SK-N-SH (cell line): ENCODE results near the gene CX3CR1. TPM values are rescaled to one million over a fixed set of nuclear protein-coding genes. Genes with fewer than 3 reads are reported as not detected.
"Not testable (repeated sequence)": the region's sequence is repeated elsewhere in the genome, so short reads cannot be mapped to it uniquely, and the experiment has no call there.

Experiments used
- CTCF ChIA-PET: fragments of 300-600, 350-600 bp; formaldehyde crosslinking; extraction: SDS; loops from one replicate; lab custom pipeline; 2021; lab: Yijun Ruan, JAX
- POLR2A ChIA-PET: fragments of 350-600 bp; sonication (Branson Sonifier 250); formaldehyde crosslinking; extraction: SDS; loops from one replicate; lab custom pipeline; 2020; ENCODE audit warnings: antibody characterized with exemption, inconsistent platforms; lab: Yijun Ruan, JAX
- DNase-seq: peaks from one replicate; pipeline ENCODE4 v3.0.0; 2012
- H2AFZ ChIP-seq: fragments of 200-600 bp; sonication (generic); 2 replicates; pipeline ENCODE4 v1.8.1; 2016; ENCODE audit warnings: antibody characterized with exemption, mild to moderate bottlenecking, low read depth
- H3F3A ChIP-seq: fragments of 200-600 bp; sonication (generic); replicated peaks from 2 replicates; pipeline ENCODE3; 2016; ENCODE audit warnings: antibody characterized with exemption, mild to moderate bottlenecking; ENCODE audit not compliant: insufficient read depth
- H3K27ac ChIP-seq, 2 experiments: fragments of 200-500 bp in 1 of 2; fragments of 200-600 bp in 1 of 2; sonication (Bioruptor generic) in 1 of 2; sonication (generic), shearing (Covaris generic) in 1 of 2; 2 replicates each; pipeline versions ENCODE4 v1.5.1 to v1.6.1; 2014 to 2016; ENCODE audit warnings: low read depth in 2 of 2, inconsistent platforms in 1 of 2, low read length in 1 of 2, mild to moderate bottlenecking in 1 of 2, mixed read lengths in 1 of 2
- H3K27me3 ChIP-seq: fragments of 200-600 bp; sonication (generic), shearing (Covaris generic); 2 replicates; pipeline ENCODE4 v1.6.1; 2016; ENCODE audit warnings: mixed run types; ENCODE audit not compliant: insufficient read depth
- H3K36me3 ChIP-seq, 2 experiments: fragments of 200-500 bp in 1 of 2; fragments of 200-600 bp in 1 of 2; sonication (Bioruptor generic) in 1 of 2; sonication (generic) in 1 of 2; replicated peaks in 1 of 2; 2 replicates each; pipeline versions ENCODE3 to v1.5.1; 2014 to 2016; ENCODE audit warnings: low read length in 1 of 2, mild to moderate bottlenecking in 1 of 2; ENCODE audit not compliant: insufficient read depth in 2 of 2, control insufficient read depth in 1 of 2
- H3K4me1 ChIP-seq, 2 experiments: fragments of 200-500 bp in 1 of 2; fragments of 200-600 bp in 1 of 2; sonication (Bioruptor generic) in 1 of 2; sonication (generic), shearing (Covaris generic) in 1 of 2; 2 replicates each; pipeline versions ENCODE4 v1.5.1 to v1.6.1; 2014 to 2016; ENCODE audit warnings: low read depth in 1 of 2, low read length in 1 of 2, mixed run types in 1 of 2; ENCODE audit not compliant: insufficient read depth in 2 of 2, control insufficient read depth in 1 of 2
- H3K4me2 ChIP-seq: fragments of 200-600 bp; sonication (generic), shearing (Covaris generic); 2 replicates; pipeline ENCODE4 v1.6.1; 2017; ENCODE audit warnings: mixed run types
- H3K4me3 ChIP-seq, 2 experiments: fragments of 200-500 bp in 1 of 2; fragments of 200-600 bp in 1 of 2; sonication (Bioruptor generic) in 1 of 2; sonication (generic), shearing (Covaris generic) in 1 of 2; 2 replicates each; pipeline versions ENCODE4 v1.5.1 to v1.8.1; 2014 to 2016; ENCODE audit warnings: low read depth in 2 of 2, inconsistent platforms in 1 of 2, low read length in 1 of 2, mild to moderate bottlenecking in 1 of 2, mixed read lengths in 1 of 2, moderate library complexity in 1 of 2
- H3K79me2 ChIP-seq: fragments of 200-600 bp; sonication (generic); 2 replicates; pipeline ENCODE4 v1.8.1; 2017; ENCODE audit warnings: mild to moderate bottlenecking; ENCODE audit not compliant: insufficient read depth
- H3K9ac ChIP-seq: fragments of 200-600 bp; sonication (generic); 2 replicates; pipeline ENCODE4 v1.6.1; 2017; ENCODE audit warnings: mixed run types
- H3K9me2 ChIP-seq: fragments of 200-600 bp; sonication (generic); 2 replicates; pipeline ENCODE4 v1.6.1; 2017; ENCODE audit warnings: mixed run types
- H3K9me3 ChIP-seq: fragments of 200-600 bp; sonication (generic); 2 replicates; pipeline ENCODE4 v1.6.1; 2017; ENCODE audit warnings: mixed run types, mild to moderate bottlenecking, moderate library complexity
- H4K20me1 ChIP-seq: fragments of 200-600 bp; sonication (generic); 2 replicates; pipeline ENCODE4 v1.6.1; 2017; ENCODE audit warnings: mild to moderate bottlenecking, mixed run types; ENCODE audit not compliant: insufficient read depth
- CHD2 ChIP-seq: fragments of 150-350 bp; IDR thresholded peaks from 2 replicates; pipeline ENCODE4 v1.6.1; 2018; ENCODE audit warnings: low read length; ENCODE audit not compliant: partially characterized antibody
- EP300 ChIP-seq, 2 experiments: IDR thresholded peaks; 2 replicates each; pipeline versions ENCODE4 v1.4.0 to v1.6.1; 2012; ENCODE audit warnings: borderline replicate concordance in 1 of 2, low read depth in 1 of 2, low read length in 1 of 2
- FOSL2 ChIP-seq: IDR thresholded peaks from 2 replicates; pipeline ENCODE4 v1.4.0; 2012; ENCODE audit warnings: low read depth, mild to moderate bottlenecking, moderate library complexity, borderline replicate concordance
- GABPA ChIP-seq: IDR thresholded peaks from 2 replicates; pipeline ENCODE4 v1.4.0; 2012; ENCODE audit warnings: low read depth, mild to moderate bottlenecking
- GATA2 ChIP-seq: sonication (generic); formaldehyde crosslinking; IDR thresholded peaks from 2 replicates; pipeline ENCODE4 v1.5.0; 2020; ENCODE audit warnings: mild to moderate bottlenecking, missing genetic modification reagents
- JUND ChIP-seq: IDR thresholded peaks from 2 replicates; pipeline ENCODE4 v1.4.0; 2012
- MEF2A ChIP-seq: IDR thresholded peaks from 2 replicates; pipeline ENCODE4 v1.4.0; 2012; ENCODE audit warnings: low read depth, borderline replicate concordance
- NFIC ChIP-seq: IDR thresholded peaks from 2 replicates; pipeline ENCODE4 v1.4.0; 2012; ENCODE audit warnings: borderline replicate concordance
- RAD21 ChIP-seq: IDR thresholded peaks from 2 replicates; pipeline ENCODE4 v1.6.1; 2012; ENCODE audit warnings: mild to moderate bottlenecking, low read length
- RXRA ChIP-seq: IDR thresholded peaks from 2 replicates; pipeline ENCODE4 v1.4.0; 2012; ENCODE audit warnings: low read depth, mild to moderate bottlenecking, borderline replicate concordance
- SIN3A ChIP-seq: IDR thresholded peaks from 2 replicates; pipeline ENCODE4 v1.6.1; 2012; ENCODE audit warnings: low read depth, mild to moderate bottlenecking, low read length, moderate library complexity, borderline replicate concordance
- TAF1 ChIP-seq: IDR thresholded peaks from 2 replicates; pipeline ENCODE4 v1.6.1; 2012; ENCODE audit warnings: low read depth, mild to moderate bottlenecking, low read length, moderate library complexity, borderline replicate concordance
- TCF12 ChIP-seq: IDR thresholded peaks from 2 replicates; pipeline ENCODE4 v1.4.0; 2012
- USF1 ChIP-seq: IDR thresholded peaks from 2 replicates; pipeline ENCODE4 v1.4.0; 2012; ENCODE audit warnings: low read depth, borderline replicate concordance
- WGBS: methylation state at CpG from one replicate; pipeline ENCODE4 v1.1.6; 2017; ENCODE audit warnings: low lambda C conversion rate; 5-methylcytosine and 5-hydroxymethylcytosine counted together
- polyA plus RNA-seq, 3 experiments: library from polyadenylated mRNA; depleted of rRNA; stranded (reverse); fragments of >200 nt; gene quantifications; 2 replicates each; pipeline ENCODE4 v1.2.3, GENCODE V29; 2012
- TF ChIP-seq, protein P1 (sequence below): fragments of 150-350 bp; IDR thresholded peaks from 2 replicates; pipeline ENCODE4 v1.6.1; 2017; ENCODE audit warnings: antibody characterized with exemption, low read length, low read depth, borderline replicate concordance
- TF ChIP-seq, protein P2 (sequence below): IDR thresholded peaks from 2 replicates; pipeline ENCODE4 v1.6.1; 2012; ENCODE audit warnings: mild to moderate bottlenecking, low read depth, low read length, moderate library complexity
- TF ChIP-seq, protein P3 (sequence below): IDR thresholded peaks from 2 replicates; pipeline ENCODE4 v1.4.0; 2012; ENCODE audit warnings: low read depth, borderline replicate concordance
- TF ChIP-seq, protein P4 (sequence below): IDR thresholded peaks from 2 replicates; pipeline ENCODE4 v1.4.0; 2012; ENCODE audit warnings: low read depth

Gene CX3CR1
- polyA plus RNA-seq, 1 of the 3 experiments (the other 2 are of a cell fraction): not detected

DNA sequence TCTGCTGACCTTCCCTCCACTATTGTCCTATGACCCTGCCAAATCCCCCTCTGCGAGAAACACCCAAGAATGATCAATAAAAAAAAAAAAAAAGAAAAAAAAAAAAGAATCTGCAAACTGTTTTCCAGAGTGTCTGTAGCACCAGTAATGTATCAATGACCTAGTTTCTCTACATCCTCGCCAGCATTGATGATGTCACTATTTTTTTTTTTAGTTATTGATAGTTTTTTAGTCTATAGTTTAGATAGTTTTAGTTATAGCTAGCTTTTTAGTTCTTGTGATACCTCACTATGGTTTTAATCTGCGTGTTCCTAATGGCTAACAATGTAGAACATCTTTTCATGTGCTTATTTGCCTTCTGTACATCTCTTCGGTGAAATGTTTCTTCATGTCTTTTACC is 51.3 kb downstream of the CX3CR1 start:
- ChIA-PET CTCF (interaction anchor here (0.7 to 1.1 kb wide), 3 partner anchors 21 to 60 kb away, joined by 3 to 4 read pairs (median 3); no protein-coding TSS in a partner anchor), POLR2A (no interaction called here)
- Histone ChIP-seq H3K4me3 (no peak overlapping the region), H3K27me3 (peaks cover 15% of the 10 kb centered on the region; the same call in 1 of the 2 replicates), H3K36me3 (no peaks in the 10 kb centered on the region), H3K4me2 (no peak overlapping the region), H4K20me1 (no peaks in the 10 kb centered on the region), H3K9me2 (no peaks in the 10 kb centered on the region), H3K9ac (no peak overlapping the region), H3K79me2 (no peaks in the 10 kb centered on the region), H3K4me1 (no peaks in the 10 kb centered on the region; a peak in 1 of 4 replicates), H3K27ac (no peak overlapping the region), H3F3A (no peaks in the 10 kb centered on the region), H2AFZ (no peak overlapping the region), H3K9me3 (no peaks in the 10 kb centered on the region)
- no peak for DNase-seq
- no peak for TF ChIP-seq EP300 (IDR thresholded peaks at IDR 0.05; ENCODE audit: borderline replicate concordance in 1 of 2, low read depth in 1 of 2, low read length in 1 of 2)
- no peak for TF ChIP-seq JUND
- no peak for TF ChIP-seq RAD21
- TF ChIP-seq FOSL2: no peak
- TF ChIP-seq, protein P1, sequence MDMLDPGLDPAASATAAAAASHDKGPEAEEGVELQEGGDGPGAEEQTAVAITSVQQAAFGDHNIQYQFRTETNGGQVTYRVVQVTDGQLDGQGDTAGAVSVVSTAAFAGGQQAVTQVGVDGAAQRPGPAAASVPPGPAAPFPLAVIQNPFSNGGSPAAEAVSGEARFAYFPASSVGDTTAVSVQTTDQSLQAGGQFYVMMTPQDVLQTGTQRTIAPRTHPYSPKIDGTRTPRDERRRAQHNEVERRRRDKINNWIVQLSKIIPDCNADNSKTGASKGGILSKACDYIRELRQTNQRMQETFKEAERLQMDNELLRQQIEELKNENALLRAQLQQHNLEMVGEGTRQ: no peak
- TF ChIP-seq GABPA: no peak
- no peak for TF ChIP-seq SIN3A
- no peak for TF ChIP-seq GATA2
- no peak for TF ChIP-seq NFIC
- no peak for TF ChIP-seq CHD2
- TF ChIP-seq, protein P2, sequence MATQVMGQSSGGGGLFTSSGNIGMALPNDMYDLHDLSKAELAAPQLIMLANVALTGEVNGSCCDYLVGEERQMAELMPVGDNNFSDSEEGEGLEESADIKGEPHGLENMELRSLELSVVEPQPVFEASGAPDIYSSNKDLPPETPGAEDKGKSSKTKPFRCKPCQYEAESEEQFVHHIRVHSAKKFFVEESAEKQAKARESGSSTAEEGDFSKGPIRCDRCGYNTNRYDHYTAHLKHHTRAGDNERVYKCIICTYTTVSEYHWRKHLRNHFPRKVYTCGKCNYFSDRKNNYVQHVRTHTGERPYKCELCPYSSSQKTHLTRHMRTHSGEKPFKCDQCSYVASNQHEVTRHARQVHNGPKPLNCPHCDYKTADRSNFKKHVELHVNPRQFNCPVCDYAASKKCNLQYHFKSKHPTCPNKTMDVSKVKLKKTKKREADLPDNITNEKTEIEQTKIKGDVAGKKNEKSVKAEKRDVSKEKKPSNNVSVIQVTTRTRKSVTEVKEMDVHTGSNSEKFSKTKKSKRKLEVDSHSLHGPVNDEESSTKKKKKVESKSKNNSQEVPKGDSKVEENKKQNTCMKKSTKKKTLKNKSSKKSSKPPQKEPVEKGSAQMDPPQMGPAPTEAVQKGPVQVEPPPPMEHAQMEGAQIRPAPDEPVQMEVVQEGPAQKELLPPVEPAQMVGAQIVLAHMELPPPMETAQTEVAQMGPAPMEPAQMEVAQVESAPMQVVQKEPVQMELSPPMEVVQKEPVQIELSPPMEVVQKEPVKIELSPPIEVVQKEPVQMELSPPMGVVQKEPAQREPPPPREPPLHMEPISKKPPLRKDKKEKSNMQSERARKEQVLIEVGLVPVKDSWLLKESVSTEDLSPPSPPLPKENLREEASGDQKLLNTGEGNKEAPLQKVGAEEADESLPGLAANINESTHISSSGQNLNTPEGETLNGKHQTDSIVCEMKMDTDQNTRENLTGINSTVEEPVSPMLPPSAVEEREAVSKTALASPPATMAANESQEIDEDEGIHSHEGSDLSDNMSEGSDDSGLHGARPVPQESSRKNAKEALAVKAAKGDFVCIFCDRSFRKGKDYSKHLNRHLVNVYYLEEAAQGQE: no peak
- TF ChIP-seq, protein P3, sequence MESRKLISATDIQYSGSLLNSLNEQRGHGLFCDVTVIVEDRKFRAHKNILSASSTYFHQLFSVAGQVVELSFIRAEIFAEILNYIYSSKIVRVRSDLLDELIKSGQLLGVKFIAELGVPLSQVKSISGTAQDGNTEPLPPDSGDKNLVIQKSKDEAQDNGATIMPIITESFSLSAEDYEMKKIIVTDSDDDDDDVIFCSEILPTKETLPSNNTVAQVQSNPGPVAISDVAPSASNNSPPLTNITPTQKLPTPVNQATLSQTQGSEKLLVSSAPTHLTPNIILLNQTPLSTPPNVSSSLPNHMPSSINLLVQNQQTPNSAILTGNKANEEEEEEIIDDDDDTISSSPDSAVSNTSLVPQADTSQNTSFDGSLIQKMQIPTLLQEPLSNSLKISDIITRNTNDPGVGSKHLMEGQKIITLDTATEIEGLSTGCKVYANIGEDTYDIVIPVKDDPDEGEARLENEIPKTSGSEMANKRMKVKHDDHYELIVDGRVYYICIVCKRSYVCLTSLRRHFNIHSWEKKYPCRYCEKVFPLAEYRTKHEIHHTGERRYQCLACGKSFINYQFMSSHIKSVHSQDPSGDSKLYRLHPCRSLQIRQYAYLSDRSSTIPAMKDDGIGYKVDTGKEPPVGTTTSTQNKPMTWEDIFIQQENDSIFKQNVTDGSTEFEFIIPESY: no peak
- no peak for TF ChIP-seq RXRA
- TF ChIP-seq, protein P4, sequence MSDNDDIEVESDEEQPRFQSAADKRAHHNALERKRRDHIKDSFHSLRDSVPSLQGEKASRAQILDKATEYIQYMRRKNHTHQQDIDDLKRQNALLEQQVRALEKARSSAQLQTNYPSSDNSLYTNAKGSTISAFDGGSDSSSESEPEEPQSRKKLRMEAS: no peak
- no peak for TF ChIP-seq USF1
- TF ChIP-seq MEF2A: no peak
- no peak for TF ChIP-seq TCF12
- no peak for TF ChIP-seq TAF1
- WGBS: 25% methylated on average over 4 of the region's 4 CpGs

- H3K9me3 ChIP-seq, DNase-seq, H3K27ac ChIP-seq, H3K9ac ChIP-seq, H3K4me1 ChIP-seq, H3K4me3 ChIP-seq, POLR2A ChIA-PET, H3K36me3 ChIP-seq, H4K20me1 ChIP-seq, H2AFZ ChIP-seq, H3F3A ChIP-seq, H3K79me2 ChIP-seq, H3K4me2 ChIP-seq, H3K9me2 ChIP-seq: not testable (repeated sequence)
- CTCF ChIA-PET: interaction anchor here (0.7 kb wide), 1 partner anchor 60 kb away, joined by 3 read pairs; no protein-coding TSS in a partner anchor
- no CpG with 5 or more reads among the region's 32 CpGs for WGBS
- H3K27me3 ChIP-seq: peaks cover 15% of the 10 kb centered on the region; the same call in 1 of the 2 replicates
Observed at GRCh38 chr3:39227596-39227995, 52.2 kb downstream of the CX3CR1 start.
